GM13977 (cell line): ENCODE results near the gene VAPA.

Source experiments
- DNase-seq: peaks from one replicate; pipeline ENCODE4 v3.0.0; 2012; ENCODE audit warnings: low spot score
- in situ Hi-C: fragments of 300-500 bp; cut with MboI; formaldehyde crosslinking; loops from one replicate; pipeline ENCODE4 v1.12.0; 2022; ENCODE audit warnings: low sequenced_read_pairs, low pct_unique_long_range_greater_than_20kb, mixed read lengths, inconsistent platforms; ENCODE audit not compliant: unreplicated experiment
- TF ChIP-seq, protein P1 (sequence below): IDR thresholded peaks from 2 replicates; pipeline ENCODE4 v1.5.1; 2012; ENCODE audit warnings: mild to moderate bottlenecking, control low read depth; ENCODE audit not compliant: insufficient read depth; ENCODE audit errors: extremely low read depth, missing control alignments

VAPA gene

DNA sequence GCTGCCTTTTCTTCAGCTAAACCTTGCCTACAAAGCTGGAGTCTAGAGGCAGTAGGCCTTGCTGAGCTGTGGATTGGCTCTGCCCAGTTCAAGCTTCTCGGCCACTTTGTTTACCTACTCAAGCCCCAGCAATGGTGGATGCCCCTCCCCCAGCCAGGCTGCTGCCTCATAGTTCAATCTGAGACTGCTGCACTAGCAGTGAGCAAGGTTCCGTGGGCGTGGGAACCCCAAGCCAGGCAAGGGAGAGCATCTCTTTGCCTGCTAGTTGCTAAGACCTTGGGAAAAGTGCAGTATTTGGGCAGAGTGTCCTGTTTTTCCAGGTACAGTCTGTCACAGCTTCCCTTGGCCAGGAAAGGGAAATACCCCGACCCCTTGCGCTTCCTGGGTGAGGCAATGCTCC is 68.9 kb downstream of the VAPA start:
- in situ Hi-C loops, result no loop called here
- no peak for DNase-seq
- TF ChIP-seq, protein P1, sequence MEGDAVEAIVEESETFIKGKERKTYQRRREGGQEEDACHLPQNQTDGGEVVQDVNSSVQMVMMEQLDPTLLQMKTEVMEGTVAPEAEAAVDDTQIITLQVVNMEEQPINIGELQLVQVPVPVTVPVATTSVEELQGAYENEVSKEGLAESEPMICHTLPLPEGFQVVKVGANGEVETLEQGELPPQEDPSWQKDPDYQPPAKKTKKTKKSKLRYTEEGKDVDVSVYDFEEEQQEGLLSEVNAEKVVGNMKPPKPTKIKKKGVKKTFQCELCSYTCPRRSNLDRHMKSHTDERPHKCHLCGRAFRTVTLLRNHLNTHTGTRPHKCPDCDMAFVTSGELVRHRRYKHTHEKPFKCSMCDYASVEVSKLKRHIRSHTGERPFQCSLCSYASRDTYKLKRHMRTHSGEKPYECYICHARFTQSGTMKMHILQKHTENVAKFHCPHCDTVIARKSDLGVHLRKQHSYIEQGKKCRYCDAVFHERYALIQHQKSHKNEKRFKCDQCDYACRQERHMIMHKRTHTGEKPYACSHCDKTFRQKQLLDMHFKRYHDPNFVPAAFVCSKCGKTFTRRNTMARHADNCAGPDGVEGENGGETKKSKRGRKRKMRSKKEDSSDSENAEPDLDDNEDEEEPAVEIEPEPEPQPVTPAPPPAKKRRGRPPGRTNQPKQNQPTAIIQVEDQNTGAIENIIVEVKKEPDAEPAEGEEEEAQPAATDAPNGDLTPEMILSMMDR, result no peak

DNA sequence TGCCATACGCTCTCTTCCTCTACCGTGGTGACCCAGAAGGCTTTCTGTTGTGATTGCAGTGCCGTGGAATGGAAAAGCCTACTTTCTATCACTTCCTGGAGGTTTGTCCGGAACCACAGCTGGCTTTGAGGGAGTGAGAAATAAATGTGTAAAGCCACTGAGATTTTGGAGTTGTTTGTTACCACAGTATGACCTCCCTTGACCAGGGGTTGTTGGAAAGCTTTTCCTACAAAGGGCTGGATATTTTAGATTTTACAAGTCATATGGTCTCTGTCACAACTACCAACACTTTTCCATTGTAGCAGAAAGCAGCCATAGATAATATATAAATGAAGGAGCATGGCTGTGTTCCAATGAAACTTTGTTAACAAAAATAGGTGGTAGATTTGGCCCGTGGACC is 70.3 kb downstream of the VAPA start:
- in situ Hi-C loops, result no loop called here
- DNase-seq, result no peak
- TF ChIP-seq, protein P1, result no peak

DNA sequence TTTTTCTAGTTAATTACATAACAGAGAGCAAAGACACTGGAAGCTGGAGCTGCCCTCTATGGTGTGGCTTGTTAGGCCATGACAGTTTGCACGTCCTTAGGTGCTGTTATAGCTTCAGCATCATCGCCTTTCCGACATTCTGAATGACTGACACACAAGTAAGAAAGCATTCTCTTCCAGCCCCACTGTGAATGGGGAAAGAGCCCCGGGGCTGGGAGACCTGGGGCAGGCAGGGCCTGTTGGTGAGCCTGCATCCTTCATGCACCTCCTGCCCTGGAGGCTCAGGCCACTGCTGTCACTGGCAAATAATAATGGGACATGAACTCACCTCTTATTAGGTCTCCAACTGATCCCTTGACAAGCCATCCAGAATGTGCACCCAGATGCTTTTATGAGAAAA is 71.8 kb downstream of the VAPA start:
- in situ Hi-C loops, result no loop called here
- TF ChIP-seq, protein P1, result no peak
- no peak for DNase-seq

DNA sequence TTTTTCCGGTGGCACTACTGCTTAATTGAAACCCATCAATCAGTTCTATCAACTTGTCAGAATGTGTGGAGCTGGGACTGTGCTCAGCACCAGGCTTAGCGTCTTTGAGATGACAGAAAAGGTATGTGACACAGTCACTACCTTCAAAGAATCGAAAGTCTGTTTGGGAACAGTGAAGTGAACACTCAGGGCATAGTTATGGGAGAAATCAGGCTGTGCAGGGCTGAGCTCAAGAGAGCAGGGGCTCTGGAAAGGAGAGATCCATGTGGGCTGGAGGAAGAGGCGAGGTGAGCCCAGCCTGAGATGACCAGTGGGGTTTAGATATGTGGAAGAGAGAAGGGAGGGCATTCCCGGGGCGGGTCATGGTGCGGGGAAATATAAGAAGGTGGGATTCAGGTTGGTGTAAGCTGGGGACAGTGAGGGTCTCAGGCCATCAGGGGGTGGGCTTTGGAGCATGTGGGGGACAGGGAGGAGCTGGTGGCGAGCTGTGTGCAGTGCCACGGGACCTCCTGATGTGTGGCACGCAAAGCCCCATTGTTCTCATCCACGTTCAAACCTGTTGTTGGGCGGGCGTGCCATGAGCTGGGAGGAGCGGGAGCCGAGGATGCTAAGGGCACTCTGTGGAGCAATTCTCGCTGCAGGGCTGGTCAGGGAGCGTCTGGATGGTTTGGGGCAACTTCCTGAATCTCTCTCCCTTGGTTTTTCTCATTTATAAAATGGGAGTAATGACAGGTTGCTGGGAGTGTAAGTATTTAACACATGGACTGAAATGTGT is 72.5 kb downstream of the VAPA start:
- TF ChIP-seq, protein P1, result no peak
- no peak for DNase-seq
- in situ Hi-C loops, result no loop called here

DNA sequence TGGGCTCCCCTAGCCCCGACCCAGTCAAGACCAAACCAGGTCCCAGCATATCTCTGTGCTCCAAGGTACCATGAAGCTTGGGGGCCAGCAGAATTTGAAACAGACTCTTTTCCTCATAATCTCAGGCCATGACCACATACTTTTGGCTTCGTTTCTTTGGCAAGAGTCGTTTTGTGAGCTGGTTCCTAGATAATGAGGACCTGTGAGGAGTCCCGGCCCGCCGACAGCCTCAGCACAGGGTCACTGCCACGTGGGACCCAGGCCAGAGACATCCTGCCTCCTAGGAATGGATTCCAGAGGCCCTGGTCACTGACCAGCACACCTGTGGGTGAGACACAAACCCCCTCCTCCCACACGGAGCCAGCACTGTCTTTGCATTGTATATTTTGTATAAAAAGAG is 73.5 kb downstream of the VAPA start:
- no peak for DNase-seq
- in situ Hi-C loops, result no loop called here
- TF ChIP-seq, protein P1, result no peak

DNA sequence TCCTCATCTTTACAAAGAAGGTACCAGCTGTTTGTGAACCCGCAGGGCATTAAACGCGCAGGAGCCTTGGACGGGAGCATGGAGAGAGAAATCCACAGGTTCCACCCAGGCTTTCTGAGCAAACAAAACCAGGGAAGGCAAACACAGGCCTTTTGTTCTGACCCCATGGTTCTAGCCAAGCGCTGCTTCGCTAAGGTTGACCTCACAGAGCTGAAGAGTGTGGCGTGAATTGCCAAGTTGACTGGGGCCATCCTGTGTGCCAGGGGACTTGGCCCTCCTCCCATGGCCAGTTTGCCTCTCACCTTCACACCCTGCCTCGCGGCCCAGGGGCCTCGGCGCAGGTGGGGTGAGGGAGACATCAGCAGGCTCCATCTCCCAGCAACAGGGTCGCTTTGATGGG is 74.1 kb downstream of the VAPA start:
- in situ Hi-C loops, result no loop called here
- DNase-seq, result no peak
- TF ChIP-seq, protein P1, result no peak
